ENCODE measurements around the gene C6orf120.

Gene C6orf120

DNA sequence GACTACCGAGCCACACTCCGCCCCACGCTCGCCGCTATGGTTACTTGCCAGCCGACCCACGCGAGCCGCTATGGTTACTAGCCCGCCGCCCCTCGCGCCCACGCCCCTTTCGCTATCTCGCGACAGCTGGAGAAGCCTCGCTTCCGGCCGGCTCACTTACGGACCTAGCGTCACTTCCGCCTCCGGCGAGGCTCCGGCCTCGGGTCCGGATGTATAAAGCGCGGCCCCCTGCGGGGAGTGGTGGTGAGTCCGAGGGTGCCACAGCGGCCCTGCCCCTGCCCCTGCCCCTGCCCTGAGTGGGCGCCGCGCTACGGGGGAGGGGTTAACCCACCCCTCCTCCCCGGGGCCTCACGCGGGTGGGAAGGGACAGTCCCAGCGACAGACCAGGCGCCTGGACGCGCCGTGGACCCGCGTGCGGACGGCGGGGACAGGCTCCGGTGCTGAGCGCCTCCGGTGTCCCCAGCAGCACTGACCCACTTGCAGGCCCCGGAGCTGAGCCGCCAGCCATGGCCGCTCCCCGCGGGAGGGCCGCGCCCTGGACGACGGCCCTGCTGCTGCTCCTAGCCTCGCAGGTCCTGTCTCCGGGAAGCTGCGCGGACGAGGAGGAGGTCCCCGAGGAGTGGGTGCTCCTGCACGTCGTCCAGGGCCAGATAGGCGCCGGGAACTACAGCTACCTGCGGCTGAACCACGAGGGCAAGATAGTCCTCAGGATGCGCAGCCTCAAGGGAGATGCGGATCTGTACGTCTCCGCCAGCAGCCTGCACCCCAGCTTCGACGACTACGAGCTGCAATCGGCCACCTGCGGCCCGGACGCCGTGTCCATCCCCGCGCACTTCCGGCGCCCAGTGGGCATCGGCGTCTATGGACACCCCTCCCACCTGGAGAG lies at the start of gene C6orf120, which contains the start of gene WDR27:
Gene C6orf120 (plus strand): TSS at position 173 of the 886 bp plus-strand sequence. CDS start 334 bp downstream, at position 507.
Gene WDR27 (minus strand): TSS at position 76 of the 886 bp plus-strand sequence. CDS start 13,024 bp downstream, outside the sequence.
- TF ChIP-seq, protein P1, sequence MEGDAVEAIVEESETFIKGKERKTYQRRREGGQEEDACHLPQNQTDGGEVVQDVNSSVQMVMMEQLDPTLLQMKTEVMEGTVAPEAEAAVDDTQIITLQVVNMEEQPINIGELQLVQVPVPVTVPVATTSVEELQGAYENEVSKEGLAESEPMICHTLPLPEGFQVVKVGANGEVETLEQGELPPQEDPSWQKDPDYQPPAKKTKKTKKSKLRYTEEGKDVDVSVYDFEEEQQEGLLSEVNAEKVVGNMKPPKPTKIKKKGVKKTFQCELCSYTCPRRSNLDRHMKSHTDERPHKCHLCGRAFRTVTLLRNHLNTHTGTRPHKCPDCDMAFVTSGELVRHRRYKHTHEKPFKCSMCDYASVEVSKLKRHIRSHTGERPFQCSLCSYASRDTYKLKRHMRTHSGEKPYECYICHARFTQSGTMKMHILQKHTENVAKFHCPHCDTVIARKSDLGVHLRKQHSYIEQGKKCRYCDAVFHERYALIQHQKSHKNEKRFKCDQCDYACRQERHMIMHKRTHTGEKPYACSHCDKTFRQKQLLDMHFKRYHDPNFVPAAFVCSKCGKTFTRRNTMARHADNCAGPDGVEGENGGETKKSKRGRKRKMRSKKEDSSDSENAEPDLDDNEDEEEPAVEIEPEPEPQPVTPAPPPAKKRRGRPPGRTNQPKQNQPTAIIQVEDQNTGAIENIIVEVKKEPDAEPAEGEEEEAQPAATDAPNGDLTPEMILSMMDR (IDR thresholded peaks at IDR 0.05; ENCODE audit: low read depth, low read length): no peak
- peak; percentile 96 to 97 for DNase-seq (ENCODE audit: low read depth in 2 of 2)

DNA sequence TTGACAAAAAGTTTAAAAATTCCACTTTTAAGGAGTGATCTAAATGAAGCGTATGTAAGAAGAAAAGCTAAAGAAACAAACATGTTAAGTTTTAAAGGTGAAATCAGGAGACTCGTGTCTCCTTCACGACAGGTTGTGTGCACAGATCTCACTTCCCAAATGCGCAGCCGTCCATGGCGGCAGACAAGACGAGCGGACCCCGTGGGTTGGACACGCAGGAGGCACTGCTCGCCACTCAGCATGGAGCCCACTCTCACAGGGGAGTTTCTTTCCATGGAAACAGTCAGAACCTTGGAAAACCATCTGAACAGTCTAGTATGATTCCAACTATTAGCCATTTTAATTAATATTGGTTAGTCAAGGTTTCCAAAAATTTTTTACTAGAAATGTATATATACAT lies 49.0 kb upstream of the C6orf120 start:
- H3K4me3 ChIP-seq (replicated peaks in 1 of 2; ENCODE audit: low read depth in 2 of 2, low read length in 2 of 2): no peak overlapping the region
- no peak for DNase-seq (ENCODE audit: low read depth in 2 of 2)
- TF ChIP-seq, protein P1 (IDR thresholded peaks at IDR 0.05; ENCODE audit: low read depth, low read length): no peak

More for the DNA sequence above, at the start of gene C6orf120, which contains the start of gene WDR27:
- H3K4me3 ChIP-seq (replicated peaks in 1 of 2; ENCODE audit: low read depth in 2 of 2, low read length in 2 of 2): peak within 1 kb of the TSS; percentile 94 to 96

DNA sequence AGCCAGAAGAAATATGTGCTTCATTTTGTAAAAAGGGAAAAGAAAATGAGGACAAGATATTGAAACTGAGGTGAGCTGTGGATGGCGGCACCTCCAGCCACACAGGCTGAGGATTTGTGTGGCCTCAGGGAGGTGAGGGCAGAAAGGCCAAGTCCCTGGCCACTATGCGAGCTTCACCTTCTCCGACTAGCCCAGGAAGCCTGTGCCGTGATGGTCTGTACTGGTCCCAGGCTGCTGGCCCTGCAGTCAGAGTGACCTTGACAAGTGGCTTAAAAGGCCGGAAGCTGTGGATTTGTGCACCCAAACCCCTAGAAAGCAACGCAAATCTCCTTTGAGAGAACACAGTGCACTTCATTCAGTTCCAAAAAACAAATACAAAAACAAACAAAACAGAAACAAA lies 48.2 kb upstream of the C6orf120 start:
- H3K4me3 ChIP-seq (replicated peaks in 1 of 2; ENCODE audit: low read depth in 2 of 2, low read length in 2 of 2): no peak overlapping the region
- TF ChIP-seq, protein P1 (IDR thresholded peaks at IDR 0.05; ENCODE audit: low read depth, low read length): no peak
- DNase-seq (ENCODE audit: low read depth in 2 of 2): no peak

GRCh38 chr6:169654598-169655391 lies 47.1 kb upstream of the C6orf120 start:
- peak overlapping the region; percentile 27 to 56 for H3K4me3 ChIP-seq (replicated peaks in 1 of 2; ENCODE audit: low read depth in 2 of 2, low read length in 2 of 2)
- TF ChIP-seq, protein P1 (IDR thresholded peaks at IDR 0.05; ENCODE audit: low read depth, low read length): peak; percentile 30
- DNase-seq (ENCODE audit: low read depth in 2 of 2): peak; percentile 59 to 76

DNA sequence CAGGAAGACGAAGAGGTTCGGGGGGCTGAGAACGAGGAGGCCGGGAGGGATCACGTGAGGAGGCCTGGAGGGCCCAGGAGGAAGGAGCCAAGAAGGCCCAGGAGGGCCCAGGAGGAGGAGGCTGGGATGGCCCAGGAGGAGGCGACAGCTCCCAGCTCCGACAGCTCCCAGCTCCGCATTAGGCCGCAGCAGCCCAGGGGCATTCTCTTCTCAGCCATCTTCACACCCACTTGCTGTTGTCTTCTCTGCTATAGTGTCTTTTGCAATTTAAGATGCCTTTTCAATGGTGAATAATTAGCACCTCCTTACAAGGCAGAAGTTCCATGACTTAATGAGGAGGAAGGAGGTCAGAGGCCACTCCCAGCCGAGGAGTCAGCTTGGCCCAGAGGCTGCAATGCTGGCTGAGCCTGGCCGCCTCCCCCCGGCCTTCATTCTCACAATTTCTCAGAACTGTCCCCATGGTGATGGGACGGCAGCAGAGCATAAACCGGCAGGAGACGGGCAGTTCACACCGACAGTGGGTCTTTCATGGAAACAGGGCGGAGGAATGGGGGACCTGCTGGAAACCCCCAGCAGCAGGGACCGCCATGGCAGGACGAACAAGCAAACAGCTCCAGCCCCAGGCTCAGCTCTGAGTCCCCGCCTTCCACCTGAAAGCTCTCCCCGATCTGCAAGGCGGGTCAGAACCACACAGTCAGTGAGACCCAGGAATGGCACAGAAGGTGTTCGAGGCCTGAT lies 45.2 kb upstream of the C6orf120 start:
- H3K4me3 ChIP-seq (replicated peaks in 1 of 2; ENCODE audit: low read depth in 2 of 2, low read length in 2 of 2): no peak overlapping the region
- no peak for DNase-seq (ENCODE audit: low read depth in 2 of 2)
- TF ChIP-seq, protein P1 (IDR thresholded peaks at IDR 0.05; ENCODE audit: low read depth, low read length): no peak

- TF ChIP-seq, protein P1 (IDR thresholded peaks at IDR 0.05; ENCODE audit: low read depth, low read length): no peak
- H3K4me3 ChIP-seq (replicated peaks in 1 of 2; ENCODE audit: low read depth in 2 of 2, low read length in 2 of 2): no peak overlapping the region
- DNase-seq (ENCODE audit: low read depth in 2 of 2): no peak
Measured at GRCh38 chr6:169657284-169657610, 44.7 kb upstream of the C6orf120 start.

All from cardiac fibroblast (primary cell).